ENCODE data around the gene ERICH2. TPM values are rescaled to one million over a fixed set of nuclear protein-coding genes. Genes with fewer than 3 reads are reported as not detected.

Gene ERICH2
- polyA plus RNA-seq, 12 donors = 0.62 to 2.4 (median 0.92) TPM; not detected in 3

DNA sequence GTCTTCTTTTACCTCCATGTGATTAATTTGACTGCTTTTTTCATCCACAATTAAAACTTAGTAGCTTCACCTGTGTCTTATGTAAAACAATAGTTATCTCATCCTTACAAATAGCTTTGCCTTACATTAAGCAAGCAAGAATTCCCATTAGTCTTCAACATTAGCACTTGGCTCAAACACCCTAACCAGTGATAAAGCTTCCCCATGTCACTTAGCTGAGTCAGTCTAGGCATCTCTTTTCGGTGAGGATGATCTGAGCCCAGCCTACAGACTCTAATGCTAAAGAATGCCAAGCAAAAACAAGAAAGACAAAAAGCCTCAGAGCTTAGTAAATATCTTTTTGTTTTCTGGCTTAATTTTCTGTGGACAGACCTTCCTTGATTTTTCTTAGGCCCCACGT is 72.6 kb downstream of the ERICH2 start:
- no peak for DNase-seq

- DNase-seq = no peak
Observed at GRCh38 chr2:170843656-170844055, 73.5 kb downstream of the ERICH2 start.

DNA sequence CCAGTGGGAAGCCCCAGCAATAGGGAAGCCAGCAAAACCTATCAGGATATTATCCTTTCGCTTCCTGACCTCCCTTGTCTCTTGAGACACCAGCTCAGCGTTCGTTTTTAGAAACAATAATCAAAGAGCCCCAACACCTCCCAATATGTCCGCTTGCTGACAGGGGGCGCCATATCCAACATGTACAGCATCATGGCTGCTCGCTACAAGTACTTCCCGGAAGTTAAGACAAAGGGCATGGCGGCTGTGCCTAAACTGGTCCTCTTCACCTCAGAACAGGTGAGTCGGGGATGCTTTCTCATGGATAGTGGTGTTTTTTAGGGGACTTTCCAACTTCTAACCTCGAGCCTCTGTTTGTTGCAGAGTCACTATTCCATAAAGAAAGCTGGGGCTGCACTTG is 75.2 kb downstream of the ERICH2 start:
- no peak for DNase-seq

GRCh38 chr2:170846314-170846713 is 76.1 kb downstream of the ERICH2 start:
- no peak for DNase-seq

DNA sequence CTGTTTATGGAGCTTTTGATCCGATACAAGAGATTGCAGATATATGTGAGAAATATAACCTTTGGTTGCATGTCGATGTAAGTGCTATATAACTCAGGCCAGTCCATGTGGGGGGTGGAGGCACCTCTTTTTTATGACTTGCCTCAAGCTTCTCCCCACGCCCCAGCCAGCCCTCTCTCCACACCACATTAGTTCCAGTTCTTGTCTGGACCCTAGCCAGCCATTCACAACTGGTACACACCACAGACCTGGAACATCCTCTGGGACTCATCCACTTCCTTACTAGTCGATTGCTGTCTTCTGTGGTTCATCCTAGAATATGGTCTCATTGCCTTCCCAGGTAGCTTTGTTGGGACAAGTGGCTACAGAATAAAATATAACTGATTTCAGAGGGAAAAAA is 77.5 kb downstream of the ERICH2 start:
- DNase-seq = no peak

Other genes with a start within 250 kb of the ERICH2 start
- gene SP5, start 55.0 kb upstream of the ERICH2 start, polyA plus RNA-seq (ENCODE audit: insufficient read length in 12 of 12) = 10 to 100 TPM in 2 of 12 donors, 1 to 10 TPM in 7, under 1 TPM in 1, not detected in 2; 0.48 to 17.4 (median 6.5) TPM
- gene GAD1, start 46.5 kb downstream of the ERICH2 start, polyA plus RNA-seq (ENCODE audit: insufficient read length in 12 of 12) = 1 to 10 TPM in 6 of 12 donors, under 1 TPM in 4, not detected in 2; 0.41 to 2.7 (median 1.3) TPM
- gene GORASP2, start 158.9 kb downstream of the ERICH2 start, polyA plus RNA-seq (ENCODE audit: insufficient read length in 12 of 12) = 100 to 1,000 TPM in 1 of 12 donors, 10 to 100 TPM in 10, not detected in 1; 66.6 to 104 (median 75.3) TPM

All from muscle of arm (tissue), 12 donors.